GM12864 (cell line): Measurements from ENCODE around the gene AFF1.

ENCODE experiments used
- DNase-seq: peaks from one replicate; pipeline ENCODE4 v3.0.0-alpha.2; 2011; ENCODE audit warnings: low read depth
- H3K4me3 ChIP-seq: 2 replicates; pipeline ENCODE4 v1.5.1; 2011; ENCODE audit warnings: mild to moderate bottlenecking, low read depth, low read length, control low read depth
- CTCF ChIP-seq: IDR thresholded peaks from 2 replicates; pipeline ENCODE4 v1.5.1; 2011; ENCODE audit warnings: low read depth, mild to moderate bottlenecking, moderate library complexity, low read length, control low read depth, inconsistent platforms; ENCODE audit errors: missing control alignments

Gene AFF1

DNA sequence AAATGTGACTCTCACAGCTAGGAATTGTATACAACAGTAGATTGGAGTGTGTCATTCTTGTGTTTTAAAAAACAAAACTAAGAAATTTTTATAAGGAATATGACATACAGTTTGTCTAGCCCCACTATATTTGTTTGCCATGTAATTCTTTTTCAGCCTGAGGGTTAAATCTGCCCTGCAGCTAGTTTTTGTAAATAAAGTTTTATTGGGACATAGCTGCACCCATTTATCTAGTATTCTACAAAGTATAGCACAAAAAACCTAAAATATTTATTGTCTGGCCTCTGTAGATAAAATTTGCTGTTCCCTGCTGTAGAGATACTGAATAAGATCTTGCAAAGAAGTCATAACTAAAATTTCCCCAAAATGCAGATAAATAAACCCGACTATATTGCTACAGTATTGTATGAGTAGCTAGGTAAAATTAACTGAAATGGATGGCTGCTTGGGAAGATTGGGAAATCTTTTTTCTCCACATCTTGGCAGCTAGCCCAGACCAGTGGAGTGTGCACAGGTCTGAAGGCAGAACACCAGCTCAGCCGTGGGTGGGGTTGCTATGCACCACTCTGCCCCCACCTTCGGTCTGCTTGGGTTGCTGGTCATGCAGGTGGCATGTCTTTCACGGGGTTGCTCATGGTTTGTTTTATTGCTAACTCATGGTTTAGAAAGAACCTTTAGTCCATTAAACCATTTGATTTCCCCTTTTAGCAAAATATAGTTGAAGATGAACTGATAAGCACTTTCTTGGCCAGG, 157.8 kb downstream of the AFF1 start:
- TF ChIP-seq CTCF = no peak
- no peak for DNase-seq
- no peak overlapping the region for H3K4me3 ChIP-seq

DNA sequence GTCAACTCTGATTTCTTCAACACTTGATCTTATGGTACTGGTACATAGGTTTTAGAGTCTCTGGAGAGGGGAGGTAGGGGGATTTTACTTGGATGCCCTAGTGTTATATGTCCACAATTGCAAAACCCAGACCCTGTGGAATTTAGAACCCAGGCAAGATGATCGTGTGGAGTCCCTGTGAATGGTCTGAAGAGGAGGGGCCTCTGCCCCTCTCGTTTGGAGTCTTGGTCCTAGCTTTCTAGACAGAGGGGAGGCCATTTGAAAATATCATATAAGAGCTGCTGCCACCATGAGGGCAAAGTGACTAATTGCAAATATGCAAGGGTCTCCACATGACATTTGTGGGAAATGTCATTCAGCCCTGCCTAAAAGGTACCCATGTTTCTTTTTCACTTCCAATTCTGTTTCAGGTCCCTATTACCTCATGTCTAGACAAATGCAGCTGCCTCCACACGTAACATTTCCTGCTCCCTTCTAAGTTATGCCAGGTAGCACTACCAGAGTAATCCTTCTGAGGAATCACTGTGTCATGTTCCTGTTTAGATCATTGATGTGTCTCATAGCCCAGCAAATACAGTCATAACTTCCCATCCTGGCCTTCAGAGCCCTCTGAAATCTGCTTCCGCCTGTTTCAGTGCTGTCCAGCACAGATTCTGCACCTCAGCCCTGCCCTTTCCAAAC, 158.8 kb downstream of the AFF1 start:
- no peak overlapping the region for H3K4me3 ChIP-seq
- DNase-seq = no peak
- TF ChIP-seq CTCF = peak; percentile 64

- H3K4me3 ChIP-seq = no peak overlapping the region
- no peak for DNase-seq
- no peak for TF ChIP-seq CTCF
These were observed 162.3 kb downstream of the AFF1 start for GRCh38 chr4:87097075-87097474.

DNA sequence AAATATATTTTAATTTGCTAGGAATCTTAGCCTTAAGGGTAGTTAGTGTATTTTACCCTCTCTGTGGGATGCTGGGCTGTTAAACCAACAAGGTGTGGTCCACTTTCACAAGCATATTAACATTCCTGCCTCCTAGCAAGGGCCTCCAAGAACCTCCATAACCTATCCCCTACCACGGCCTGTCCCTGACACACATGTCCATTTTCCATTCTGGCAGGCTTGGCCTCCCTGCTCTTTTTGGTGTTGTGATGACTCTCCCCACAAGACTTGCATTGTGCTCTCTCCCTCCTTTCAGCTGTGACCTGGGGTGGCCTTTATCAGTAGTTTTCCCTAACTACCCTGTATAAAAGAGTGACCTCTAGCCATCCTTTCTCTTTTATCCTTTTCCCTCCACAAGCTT, 165.4 kb downstream of the AFF1 start:
- no peak for DNase-seq
- no peak for TF ChIP-seq CTCF
- no peak overlapping the region for H3K4me3 ChIP-seq

DNA sequence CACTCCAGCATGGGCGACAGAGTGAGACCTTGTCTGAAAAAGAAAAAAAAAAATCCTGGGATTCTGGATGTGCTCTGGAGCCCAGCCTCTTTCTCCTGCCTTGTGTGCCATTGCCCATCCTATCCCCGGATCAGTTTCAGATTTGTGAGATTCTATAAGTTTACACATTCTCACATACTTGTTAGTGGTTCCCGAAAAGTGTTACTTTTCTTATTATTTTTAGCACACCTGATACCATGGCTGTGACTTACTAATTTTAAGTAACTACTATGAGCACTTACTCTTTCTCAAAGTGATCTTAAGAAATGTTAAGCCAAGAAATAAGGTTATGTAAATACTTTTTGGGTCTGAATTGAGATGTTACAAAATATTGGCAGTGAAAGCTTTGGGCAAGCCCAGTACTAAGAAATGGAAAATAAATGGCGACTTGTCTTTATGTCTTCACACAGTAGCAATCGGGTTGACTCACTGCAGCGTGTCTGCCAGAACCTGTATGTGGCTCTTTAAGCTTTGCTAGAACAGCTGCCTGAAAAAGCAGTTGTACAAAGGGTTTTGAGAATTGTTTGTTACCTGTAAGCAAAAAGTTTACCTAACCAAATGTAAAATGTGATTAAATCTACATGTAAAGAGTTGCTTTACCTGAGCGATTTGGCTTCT, 166.9 kb downstream of the AFF1 start:
- DNase-seq = no peak
- H3K4me3 ChIP-seq = no peak overlapping the region
- no peak for TF ChIP-seq CTCF

DNA sequence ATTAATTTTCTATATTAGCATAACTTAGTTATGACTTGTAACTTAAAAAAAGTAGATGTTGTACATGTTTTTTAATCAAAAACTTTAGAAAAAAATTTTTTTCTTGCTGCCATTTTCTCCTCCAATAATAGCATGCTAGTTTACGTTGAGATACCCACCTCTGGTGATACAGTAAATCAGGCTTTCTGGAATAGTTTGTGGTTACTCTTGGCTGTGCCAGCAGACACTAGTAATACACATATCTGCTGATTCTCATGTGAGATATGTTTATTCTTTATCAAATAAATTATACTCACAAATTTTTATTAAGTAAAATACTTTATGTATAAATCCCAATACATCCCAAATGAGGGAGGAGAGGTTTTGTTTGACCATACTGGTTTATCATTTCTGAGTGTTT, 168.3 kb downstream of the AFF1 start:
- no peak for TF ChIP-seq CTCF
- H3K4me3 ChIP-seq = no peak overlapping the region
- no peak for DNase-seq
